NCI-H2196 (cell line): Measurements from ENCODE around the gene TRAM2.
A peak's percentile ranks its signal among the peaks of the same experiment; 100 is the strongest.

Experiments used
- DNase-seq: peaks from one replicate; lab custom pipeline; 2025; ENCODE audit not compliant: unreplicated experiment; lab: John Stamatoyannopoulos, UW

TRAM2 gene

DNA sequence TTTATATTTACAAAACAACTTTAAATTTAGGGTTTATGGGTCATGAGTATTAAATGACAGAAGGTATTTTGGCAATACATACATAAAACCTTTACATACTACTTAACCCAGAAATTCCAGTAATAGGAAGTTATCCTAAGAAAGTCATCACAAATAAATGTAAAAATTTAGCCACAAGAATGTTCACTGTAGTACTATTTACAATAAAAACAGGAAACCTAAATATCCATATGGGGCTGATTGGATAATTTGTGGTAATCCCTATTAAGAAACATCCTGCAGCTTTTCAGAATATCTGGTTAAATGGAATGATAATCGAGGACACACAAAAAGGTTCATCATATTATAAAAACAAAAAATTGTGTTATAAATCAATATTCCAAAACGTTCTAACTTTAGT is 44.4 kb downstream of the TRAM2 start:
- no peak for DNase-seq

DNA sequence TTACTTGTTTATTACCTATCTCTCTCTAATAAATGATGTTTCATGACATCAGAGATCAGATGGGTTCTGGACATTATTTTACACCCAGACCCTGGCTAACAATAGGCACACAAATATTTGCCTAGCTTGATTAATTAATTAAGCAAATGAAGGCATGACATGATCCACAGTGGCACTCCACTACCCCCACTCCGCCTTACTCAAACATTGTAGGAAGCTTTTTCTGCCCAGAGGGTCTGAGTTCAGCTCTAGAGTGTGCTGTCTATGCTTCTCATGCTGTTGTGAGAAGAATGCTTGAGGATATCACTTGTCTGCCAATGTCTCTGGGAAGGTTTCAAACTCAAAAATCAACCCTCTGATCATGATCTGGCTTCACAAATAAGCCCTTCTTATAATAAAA is 45.0 kb downstream of the TRAM2 start:
- no peak for DNase-seq

DNA sequence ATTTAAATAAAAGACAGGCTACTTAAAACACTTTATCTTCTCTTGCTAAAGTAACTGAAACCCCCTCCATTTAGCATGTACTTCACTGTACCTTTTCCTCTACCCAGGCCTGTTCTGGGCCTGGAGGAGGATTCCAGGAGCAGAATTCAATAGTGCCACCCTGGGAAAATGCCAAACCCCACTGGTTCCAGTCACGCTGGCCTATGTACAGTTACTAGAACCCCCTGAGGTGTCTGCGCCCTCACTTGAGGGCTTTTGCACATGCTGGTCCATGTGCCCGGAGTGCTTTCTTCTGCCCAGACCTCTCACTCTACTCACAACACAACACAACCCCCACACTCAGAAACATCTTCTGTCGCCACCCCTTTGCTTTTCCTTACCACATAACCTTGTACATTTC is 45.5 kb downstream of the TRAM2 start:
- no peak for DNase-seq

DNA sequence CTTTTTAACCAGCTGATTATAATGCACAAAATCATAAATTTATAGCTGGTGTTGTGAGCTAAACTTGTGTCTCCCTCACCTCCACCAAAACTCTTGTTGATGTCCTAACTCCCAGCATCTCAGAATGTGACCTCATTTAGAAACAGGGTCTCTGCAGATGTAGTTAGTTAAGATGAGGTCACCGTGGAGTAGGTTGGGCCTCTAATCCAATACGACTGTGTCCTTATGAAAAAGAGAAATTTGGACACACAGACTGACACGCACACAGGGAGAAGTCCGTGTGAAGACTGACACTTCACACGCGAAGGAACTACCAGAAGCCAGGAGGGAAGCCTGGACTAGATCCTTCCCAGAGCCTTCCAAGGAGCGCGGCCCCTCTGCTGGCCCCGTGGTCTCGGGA is 46.5 kb downstream of the TRAM2 start:
- DNase-seq: no peak

DNA sequence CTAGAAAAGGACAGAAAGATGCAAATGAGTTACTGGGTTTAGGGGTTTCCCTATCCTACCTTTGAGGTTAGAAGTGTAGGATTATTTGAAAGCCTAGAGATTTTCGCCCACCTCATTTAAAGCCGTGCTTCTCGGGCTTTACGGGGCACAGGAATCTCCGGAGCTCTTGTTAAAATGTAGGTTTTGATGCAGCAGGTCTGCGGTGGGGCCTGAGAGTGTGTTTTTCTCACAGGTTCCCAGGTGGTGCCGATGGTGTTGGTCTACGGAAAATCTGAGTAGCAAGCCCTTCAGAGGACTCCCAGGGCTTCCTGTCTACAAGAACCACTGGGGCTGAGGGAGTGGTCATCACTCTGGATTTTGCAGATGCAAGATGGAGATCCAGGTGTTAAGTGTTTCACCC is 47.5 kb downstream of the TRAM2 start:
- no peak for DNase-seq

DNA sequence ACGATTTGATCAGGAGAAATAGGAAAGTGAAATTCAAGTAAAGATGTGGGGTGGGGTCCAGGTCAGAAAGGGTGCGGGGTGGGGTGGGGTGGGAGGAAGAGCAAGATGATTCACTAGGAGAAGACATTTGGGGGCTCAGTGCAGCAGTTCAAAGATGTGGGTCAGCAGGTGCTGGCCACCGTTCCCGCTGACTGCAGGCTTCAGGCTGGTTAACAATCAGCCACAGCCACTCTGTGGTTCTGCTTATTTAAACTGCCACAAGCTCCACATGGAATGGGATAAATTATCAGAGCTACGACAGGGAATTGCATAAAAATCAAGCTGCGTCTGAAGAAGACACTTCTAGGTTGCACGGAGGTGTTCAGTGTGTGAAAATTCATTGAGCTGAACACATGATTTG is 49.4 kb downstream of the TRAM2 start:
- no peak for DNase-seq

DNA sequence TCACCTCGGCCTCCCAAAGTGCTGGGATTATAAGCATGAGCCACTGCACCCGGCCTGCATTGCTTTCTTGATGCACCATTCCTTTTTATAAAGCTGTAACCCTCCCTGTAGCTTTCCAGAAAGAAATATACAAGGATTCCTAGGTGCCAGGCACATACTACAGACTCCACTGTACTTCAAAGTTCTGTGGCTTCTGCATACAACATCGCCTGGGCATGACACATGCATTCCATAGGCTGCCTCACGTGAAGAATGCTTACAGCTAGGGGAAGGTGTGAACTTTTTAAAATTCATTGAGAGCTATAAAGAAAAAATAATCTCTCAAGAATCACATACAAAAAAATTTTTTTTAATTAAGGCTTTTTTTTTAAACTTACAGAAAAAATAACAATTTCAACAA is 50.2 kb downstream of the TRAM2 start:
- no peak for DNase-seq

DNA sequence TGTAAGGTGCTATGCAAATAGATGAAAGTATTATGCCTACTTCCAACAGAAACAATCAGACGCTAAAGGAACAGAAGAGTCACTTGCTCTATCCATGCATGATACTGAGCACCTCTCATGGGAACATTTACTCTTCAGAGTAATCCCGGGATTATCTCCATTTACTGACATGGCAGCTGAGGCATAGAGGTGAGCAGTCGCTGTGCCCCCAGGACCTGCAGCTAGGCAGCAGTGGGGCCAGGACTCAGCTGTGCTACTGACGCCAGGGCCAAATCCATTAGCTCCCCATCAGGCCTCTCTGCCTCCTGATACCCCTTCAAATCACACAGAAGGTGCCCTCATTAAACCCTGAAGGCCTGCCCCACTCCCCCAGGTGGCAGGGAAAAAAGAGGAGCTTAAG is 51.9 kb downstream of the TRAM2 start:
- DNase-seq: no peak

DNA sequence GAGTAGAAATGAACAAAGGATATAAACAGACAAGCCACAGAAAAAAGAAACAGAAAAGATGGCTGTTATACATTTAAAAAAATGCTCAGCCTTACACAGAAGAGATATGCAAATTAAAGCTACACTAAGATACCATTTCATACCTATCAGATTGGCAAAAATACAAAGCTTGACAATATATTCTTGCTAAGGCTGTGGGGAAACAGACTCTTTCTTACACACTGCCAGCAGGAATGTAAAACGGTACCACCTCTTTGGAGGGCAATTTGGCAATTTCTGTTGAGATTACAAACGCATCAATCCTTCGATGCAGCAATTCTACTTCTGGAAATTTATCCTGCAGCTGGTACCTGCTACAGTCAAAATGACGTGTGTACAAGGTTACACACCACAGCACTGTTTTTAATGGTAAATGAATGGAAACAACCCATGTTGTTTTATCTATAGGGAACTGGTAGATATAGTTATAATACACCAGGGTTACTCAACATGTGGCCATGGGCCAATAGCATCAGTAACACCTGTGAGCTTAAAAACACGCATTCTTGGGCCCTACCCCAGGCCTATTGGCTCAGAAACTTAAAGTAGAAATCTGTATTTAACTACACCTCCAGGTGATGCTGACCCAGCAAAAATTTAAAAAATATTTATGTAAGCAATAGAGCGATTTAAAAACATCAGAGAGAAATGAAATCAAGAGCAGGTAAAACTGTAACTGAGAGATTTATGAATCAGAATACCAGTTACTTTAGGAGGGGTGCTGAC is 53.3 kb downstream of the TRAM2 start:
- DNase-seq: no peak

DNA sequence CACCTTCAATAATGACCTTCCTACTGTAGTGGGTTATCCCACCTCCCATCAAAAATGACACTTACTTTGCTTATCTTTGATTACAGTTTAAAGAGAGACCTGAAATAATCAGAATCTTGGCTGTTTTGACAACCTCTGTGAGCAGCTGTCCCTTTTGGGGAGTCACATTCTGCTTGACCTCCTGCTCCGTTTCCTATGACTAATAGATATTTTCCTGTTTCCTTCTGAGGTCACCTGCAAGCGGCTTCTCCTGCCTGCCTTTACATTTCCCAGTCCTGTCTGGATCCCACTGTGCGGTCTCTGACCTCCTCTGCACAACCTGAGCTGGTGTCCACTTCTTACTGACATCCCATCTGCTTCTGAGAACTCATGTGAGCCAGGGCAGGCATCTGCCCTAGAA is 54.2 kb downstream of the TRAM2 start:
- DNase-seq: no peak

DNA sequence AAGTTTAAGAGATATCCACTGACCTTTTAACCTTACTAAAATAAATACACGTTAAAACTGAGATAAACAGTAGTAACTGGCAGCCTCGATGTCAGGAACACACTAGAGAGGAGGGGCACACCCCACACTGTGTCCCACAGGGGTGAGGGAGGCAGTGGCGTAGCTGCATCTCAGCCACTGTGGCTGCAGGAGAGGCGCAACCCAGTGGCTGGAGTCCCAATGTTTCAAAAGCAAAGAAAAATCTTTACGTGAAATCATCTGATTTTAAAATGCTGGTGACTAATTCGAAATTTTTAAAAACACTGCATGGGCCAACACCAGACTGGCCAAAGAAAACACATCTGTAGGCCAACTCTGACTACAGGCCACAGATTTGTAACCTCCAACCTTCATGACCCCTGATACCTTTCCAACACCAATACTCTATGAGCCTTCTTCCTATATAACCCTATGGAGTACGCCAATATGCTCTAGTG is 54.7 kb downstream of the TRAM2 start:
- DNase-seq: no peak

DNA sequence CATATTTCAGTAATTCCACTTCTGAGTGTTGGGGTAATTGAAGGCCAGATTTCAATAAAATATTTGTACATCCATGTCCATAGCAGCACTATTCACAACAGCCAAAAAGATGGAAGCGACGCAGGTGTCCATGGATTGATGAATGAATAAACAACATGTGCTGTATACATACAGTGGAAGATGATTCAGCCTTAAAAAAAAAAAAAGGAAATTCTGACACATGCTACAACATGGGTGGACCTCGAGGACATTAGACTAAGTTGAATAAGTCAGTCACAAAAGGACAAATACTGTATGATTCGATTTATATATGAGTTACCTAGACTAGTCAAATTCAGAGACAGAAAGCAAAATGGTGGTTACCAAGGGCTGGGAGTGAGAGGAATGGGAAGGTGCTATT is 57.2 kb downstream of the TRAM2 start:
- DNase-seq: no peak

DNA sequence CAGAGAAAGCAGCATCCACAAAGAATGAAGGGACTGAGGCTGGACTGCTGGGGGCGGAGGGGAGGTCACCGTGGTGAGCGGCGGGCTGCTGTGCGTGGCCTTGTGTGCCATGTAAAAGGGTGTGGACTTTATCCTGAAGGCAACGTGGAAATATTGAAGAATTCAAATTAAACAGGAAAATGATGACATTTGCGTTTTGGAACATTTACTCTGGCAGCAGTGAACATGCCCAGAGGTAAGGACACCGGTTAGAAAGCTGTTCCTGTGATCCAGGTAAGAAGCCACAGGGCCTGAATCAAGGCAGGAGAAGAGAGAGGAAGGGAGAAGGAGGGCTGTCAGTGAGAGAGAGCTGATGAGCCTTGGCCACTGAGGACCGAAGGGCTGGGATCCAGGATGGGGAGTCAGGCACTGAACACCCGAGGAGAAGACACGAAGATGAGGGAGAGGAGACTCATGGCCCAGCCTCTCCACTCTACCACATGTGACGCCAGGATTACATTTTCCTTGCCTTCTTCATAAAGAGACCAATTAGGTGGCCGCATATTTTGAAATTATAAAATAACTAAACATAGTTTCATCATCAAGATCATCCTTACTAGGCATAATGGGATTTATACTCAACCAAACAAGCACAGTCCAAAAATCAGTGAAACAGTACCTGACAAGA is 58.4 kb downstream of the TRAM2 start:
- no peak for DNase-seq

DNA sequence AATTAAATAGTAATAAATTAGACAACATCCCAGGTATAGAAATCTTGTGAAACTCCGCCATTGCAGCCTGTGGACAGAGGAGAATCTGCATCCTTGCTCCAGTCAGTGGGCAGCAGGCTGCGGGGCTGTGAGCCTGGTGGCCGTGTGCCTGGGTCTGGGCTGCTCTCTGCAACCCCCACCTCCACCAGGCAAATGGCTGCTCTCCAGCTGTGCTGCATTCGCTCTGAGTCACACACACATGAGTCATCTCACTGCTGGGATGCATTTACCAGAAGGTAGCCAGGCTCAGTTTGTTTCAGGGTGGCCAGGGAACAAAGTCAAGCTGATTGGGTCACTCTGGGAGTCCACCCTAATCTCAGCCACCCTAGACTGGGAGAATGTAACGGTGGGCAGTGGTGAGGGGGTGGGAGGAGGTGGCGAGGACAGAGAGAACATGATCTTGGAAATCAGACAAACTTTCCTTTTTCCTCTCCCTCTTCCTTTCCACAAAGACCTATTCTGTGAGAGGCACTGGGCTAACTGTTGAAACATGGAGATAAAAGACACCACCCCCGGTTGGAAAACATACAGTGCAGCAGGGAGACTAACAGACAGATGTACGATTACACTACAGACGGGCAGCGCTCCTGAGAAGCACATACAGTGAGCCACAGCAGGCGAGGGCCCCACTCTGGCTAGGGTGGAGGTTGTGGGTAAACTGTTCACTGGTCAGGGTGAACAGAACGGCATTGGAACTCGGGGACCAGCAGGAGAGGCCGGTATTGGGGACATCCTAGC is 59.2 kb downstream of the TRAM2 start:
- peak; percentile 68 for DNase-seq

DNA sequence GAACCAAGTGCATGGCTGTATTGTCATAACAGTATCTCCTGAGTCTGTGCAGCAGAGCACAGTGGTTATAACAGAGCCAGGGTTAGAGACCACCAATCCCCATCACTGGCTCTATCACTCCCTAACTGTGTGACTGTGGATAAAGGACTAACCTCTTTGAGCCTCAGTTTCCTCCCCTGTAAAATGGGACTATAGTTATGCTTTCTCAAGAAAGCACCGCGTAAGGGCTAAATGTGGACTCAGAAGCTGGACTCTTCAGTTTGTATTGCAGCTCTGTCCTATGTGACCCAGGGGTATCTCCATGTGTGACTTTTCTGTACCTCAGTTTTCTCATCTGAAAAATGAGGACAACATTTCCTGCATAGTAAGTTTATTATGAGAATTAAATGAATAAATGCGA is 59.9 kb downstream of the TRAM2 start:
- DNase-seq: no peak

DNA sequence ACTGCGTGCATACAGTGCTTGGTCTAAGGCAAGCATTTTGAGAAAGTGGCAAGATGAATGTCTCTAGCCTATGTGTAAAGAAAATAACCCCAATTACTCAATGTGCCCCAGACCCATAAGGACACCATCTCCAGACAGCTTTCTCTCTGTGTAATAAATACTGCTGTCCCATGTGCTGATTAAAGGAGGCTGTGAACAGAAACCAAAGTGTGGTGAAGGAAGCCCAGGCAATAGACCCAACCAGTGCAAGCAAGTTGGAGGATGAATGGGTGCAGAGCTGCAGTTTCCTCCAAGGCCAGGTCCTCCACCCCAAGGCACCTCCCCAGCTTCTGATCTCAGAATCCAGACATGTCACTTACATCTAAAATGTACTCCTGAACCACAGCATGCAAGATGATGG is 60.6 kb downstream of the TRAM2 start:
- no peak for DNase-seq

DNA sequence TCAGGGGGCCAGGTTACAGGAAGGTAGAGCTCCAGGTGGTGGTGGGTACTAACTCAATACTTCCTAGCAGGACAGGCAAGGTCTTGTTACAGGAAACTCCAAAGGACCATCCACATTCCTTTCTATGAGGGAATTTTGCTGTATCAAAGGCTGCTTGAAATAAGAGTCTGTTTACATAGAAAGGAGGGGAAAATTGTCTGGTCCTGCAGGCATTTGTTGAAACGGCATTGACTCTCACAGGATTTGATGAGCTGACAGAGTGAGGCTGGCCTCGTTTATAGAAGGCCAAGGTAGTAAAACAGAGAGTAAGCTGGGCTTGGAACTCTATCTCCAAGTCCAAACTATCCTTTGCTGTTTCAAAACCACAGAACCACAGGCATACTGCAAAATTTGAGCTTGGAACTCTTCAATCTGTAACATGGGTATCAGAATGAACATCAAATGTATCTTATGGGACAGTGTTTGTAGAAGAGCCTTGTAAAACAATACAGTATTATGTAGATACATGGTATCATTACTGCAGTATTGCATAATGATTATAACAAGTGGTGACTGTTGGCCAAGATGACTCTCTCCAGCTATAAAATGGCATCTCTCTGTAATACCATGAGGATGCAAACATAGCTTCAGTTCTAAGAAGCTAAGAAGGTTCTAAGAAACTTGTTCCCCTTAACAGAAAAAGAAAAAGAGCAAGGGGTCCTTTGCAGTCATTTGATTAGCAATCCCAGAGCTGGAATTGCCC is 61.5 kb downstream of the TRAM2 start:
- DNase-seq: no peak

DNA sequence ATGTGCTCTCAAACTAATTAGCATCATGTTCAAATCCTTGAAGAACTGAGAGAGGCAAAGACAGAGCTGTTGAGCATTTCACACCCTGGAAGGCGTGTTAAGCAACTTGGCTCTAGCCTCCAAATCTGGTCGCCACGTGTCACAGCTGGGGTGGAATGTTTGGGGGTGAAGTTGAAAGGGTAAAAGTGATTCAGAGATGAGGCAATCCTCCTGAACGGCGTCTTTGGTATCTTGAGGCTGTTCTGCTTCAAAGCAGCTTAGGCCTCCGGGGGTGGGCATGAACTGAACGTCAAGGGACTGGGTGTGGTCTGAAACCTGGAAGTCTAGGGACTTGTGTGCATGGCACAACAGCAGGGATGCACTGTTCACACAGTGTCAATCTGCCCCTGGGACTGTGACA is 62.3 kb downstream of the TRAM2 start:
- DNase-seq: no peak

DNA sequence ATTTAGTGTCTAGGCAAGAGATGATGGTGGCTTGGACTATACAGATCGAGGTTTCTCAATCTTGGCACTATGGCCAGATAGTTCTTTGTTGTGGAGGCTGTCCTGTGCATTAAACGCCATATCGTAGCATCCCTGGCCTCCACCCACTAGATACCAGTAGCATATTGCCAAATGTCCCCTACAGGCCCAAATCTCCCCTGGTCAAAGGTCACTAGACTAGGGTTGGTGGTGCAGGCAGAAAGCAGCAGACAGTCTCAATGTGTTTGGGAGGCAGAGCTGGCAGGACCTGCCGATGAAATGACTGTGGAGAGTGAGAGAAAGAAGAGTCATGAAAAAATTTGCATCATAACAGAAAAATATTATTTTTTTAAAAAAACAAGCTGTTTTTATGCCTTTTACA is 63.0 kb downstream of the TRAM2 start:
- no peak for DNase-seq

DNA sequence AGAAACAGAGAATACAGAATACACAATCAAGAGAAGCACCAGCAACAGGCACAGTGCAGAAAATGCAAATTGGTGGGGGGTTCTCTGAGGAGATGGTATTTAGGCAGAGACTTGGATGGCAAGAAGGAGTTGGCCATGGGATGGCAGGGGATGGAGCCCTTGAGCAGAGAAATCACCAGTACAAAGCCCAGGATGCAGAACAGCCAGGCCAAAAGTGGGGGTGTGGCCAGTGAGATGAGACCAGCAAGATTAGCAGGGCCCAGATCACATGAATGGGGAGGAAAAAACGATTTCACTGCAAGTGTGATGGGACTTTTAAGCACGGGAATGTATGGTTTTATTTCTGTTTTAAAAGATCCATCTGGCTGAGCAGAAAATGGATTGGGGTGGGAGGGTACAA is 63.4 kb downstream of the TRAM2 start:
- no peak for DNase-seq

DNA sequence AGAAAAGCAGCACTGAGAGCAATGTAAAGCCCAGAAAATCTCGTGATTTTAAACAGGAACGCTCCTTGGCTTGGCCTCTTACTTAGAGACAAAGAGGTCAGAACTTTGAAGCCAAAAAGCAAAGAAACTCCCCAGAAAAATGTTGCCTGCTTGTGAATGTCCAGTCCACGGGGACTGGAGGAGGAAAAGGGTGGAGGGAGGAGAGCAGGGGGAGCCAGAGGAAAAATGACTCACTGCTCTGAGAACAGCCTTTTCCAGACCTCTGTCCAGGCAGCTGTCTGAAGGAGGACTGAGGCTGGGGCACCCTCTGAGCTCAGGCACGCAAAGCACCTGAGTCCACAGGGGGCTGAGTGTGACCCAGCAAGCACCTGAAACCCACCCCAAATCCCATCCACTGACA is 64.7 kb downstream of the TRAM2 start:
- DNase-seq: no peak
